Mesenchymal stem cell (in vitro differentiated cells and primary cell): ENCODE measurements around the gene TXNRD1.

Source experiments
- DNase-seq: peaks from one replicate; pipeline ENCODE4 v3.0.0-alpha.2; 2013
- H2AFZ ChIP-seq: one replicate; pipeline ENCODE4 v1.6.1; 2013; ENCODE audit warnings: low read depth, mild to moderate bottlenecking, control low read depth, inconsistent platforms, low read length, moderate library complexity
- H2AK5ac ChIP-seq: 2 replicates; pipeline ENCODE4 v1.6.1; 2013; ENCODE audit warnings: low read length, moderate library complexity, mild to moderate bottlenecking, inconsistent platforms; ENCODE audit not compliant: severe bottlenecking
- H2BK120ac ChIP-seq: one replicate; pipeline ENCODE4 v1.6.1; 2013; ENCODE audit warnings: low read depth, mild to moderate bottlenecking, inconsistent platforms, low read length, moderate library complexity
- H2BK12ac ChIP-seq, 2 experiments: one replicate each; pipeline ENCODE4 v1.6.1; 2013; ENCODE audit warnings: inconsistent platforms in 2 of 2, low read length in 2 of 2, mild to moderate bottlenecking in 2 of 2, moderate library complexity in 2 of 2, control low read depth in 1 of 2
- H2BK15ac ChIP-seq: one replicate; pipeline ENCODE4 v1.6.1; 2013; ENCODE audit warnings: mild to moderate bottlenecking, low read depth, inconsistent platforms; ENCODE audit not compliant: poor library complexity, severe bottlenecking
- H2BK5ac ChIP-seq: 2 replicates; pipeline ENCODE4 v1.6.1; 2013; ENCODE audit warnings: low read depth, mild to moderate bottlenecking, low read length, control low read depth, inconsistent platforms; ENCODE audit not compliant: poor library complexity, severe bottlenecking
- H3K14ac ChIP-seq, 2 experiments: one replicate each; pipeline ENCODE4 v1.6.1; 2013; ENCODE audit warnings: inconsistent platforms in 2 of 2, low read length in 2 of 2, control low read depth in 1 of 2, mild to moderate bottlenecking in 1 of 2, moderate library complexity in 1 of 2
- H3K18ac ChIP-seq, 2 experiments: one replicate each; pipeline ENCODE4 v1.6.1; 2013; ENCODE audit warnings: inconsistent platforms in 2 of 2, low read length in 2 of 2, control low read depth in 1 of 2, low read depth in 1 of 2, mild to moderate bottlenecking in 1 of 2
- H3K23ac ChIP-seq, 2 experiments: one replicate each; pipeline ENCODE4 v1.6.1; 2013; ENCODE audit warnings: inconsistent platforms in 2 of 2, low read length in 2 of 2, mild to moderate bottlenecking in 2 of 2, moderate library complexity in 2 of 2, control low read depth in 1 of 2
- H3K27ac ChIP-seq: 2 replicates; pipeline ENCODE4 v1.5.1; 2013; ENCODE audit warnings: mild to moderate bottlenecking, moderate library complexity, low read length, control low read depth, inconsistent platforms; ENCODE audit not compliant: poor library complexity, severe bottlenecking
- H3K27me3 ChIP-seq, 2 experiments: 2 replicates each; pipeline versions ENCODE4 v1.6.1 to v1.7.0; 2013; ENCODE audit warnings: low read length in 2 of 2, mild to moderate bottlenecking in 2 of 2, moderate library complexity in 2 of 2, control low read depth in 1 of 2, inconsistent platforms in 1 of 2; ENCODE audit not compliant: control insufficient read depth in 1 of 2, insufficient read depth in 1 of 2
- H3K36me3 ChIP-seq, 2 experiments: 2 replicates each; pipeline versions ENCODE4 v1.6.1 to v1.7.0; 2013; ENCODE audit warnings: low read length in 2 of 2, control low read depth in 1 of 2, inconsistent platforms in 1 of 2, low read depth in 1 of 2, mild to moderate bottlenecking in 1 of 2; ENCODE audit not compliant: insufficient read depth in 2 of 2, control insufficient read depth in 1 of 2
- H3K4ac ChIP-seq, 2 experiments: one replicate each; pipeline ENCODE4 v1.6.1; 2013; ENCODE audit warnings: inconsistent platforms in 2 of 2, low read length in 2 of 2, mild to moderate bottlenecking in 2 of 2, moderate library complexity in 2 of 2, control low read depth in 1 of 2, low read depth in 1 of 2
- H3K4me1 ChIP-seq: 2 replicates; pipeline ENCODE4 v1.6.1; 2013; ENCODE audit warnings: low read depth, low read length, control low read depth; ENCODE audit not compliant: control insufficient read depth, insufficient read depth
- H3K4me2 ChIP-seq: 2 replicates; pipeline ENCODE4 v1.6.1; 2013; ENCODE audit warnings: low read length, mild to moderate bottlenecking, inconsistent platforms; ENCODE audit not compliant: poor library complexity, severe bottlenecking
- H3K4me3 ChIP-seq, 2 experiments: 2 replicates each; pipeline versions ENCODE4 v1.5.1 to v1.7.0; 2013; ENCODE audit warnings: low read length in 2 of 2, mild to moderate bottlenecking in 2 of 2, control low read depth in 1 of 2, low read depth in 1 of 2; ENCODE audit not compliant: insufficient read depth in 1 of 2
- H3K79me1 ChIP-seq: replicated peaks from 2 replicates; pipeline ENCODE4 v1.6.1; 2013; ENCODE audit warnings: mild to moderate bottlenecking, control low read depth, low read length, inconsistent platforms; ENCODE audit not compliant: poor library complexity, severe bottlenecking
- H3K9ac ChIP-seq: 2 replicates; pipeline ENCODE4 v1.7.0; 2013; ENCODE audit warnings: mild to moderate bottlenecking, low read length, moderate library complexity
- H3K9me3 ChIP-seq: 2 replicates; pipeline ENCODE4 v1.7.0; 2013; ENCODE audit warnings: mild to moderate bottlenecking, low read length; ENCODE audit not compliant: control insufficient read depth
- H4K8ac ChIP-seq: one replicate; pipeline ENCODE4 v1.6.1; 2013; ENCODE audit warnings: inconsistent platforms, mild to moderate bottlenecking, low read length, moderate library complexity
- H4K91ac ChIP-seq: one replicate; pipeline ENCODE4 v1.6.1; 2013; ENCODE audit warnings: mild to moderate bottlenecking, low read length, inconsistent platforms
- WGBS: methylation state at CpG from one replicate; pipeline ENCODE4 v1.1.7; 2013; ENCODE audit warnings: mixed read lengths; 5-methylcytosine and 5-hydroxymethylcytosine counted together

The TXNRD1 gene

GRCh38 chr12:104358353-104359003, 142.9 kb downstream of the TXNRD1 start:
- no peak overlapping the region for H3K4ac ChIP-seq
- H3K36me3 ChIP-seq: peaks cover 12 to 21% of the 10 kb centered on the region in 2 experiments
- no peak overlapping the region for H3K14ac ChIP-seq
- H2BK15ac ChIP-seq: no peak overlapping the region
- H3K27me3 ChIP-seq: no peaks in the 10 kb centered on the region
- H3K9me3 ChIP-seq: peaks cover 13% of the 10 kb centered on the region
- no peak overlapping the region for H2BK5ac ChIP-seq
- no peak overlapping the region for H2AK5ac ChIP-seq
- no peak overlapping the region for H3K27ac ChIP-seq
- H4K8ac ChIP-seq: no peak overlapping the region
- no peak overlapping the region for H3K4me3 ChIP-seq
- DNase-seq: peak; percentile 47
- no peak overlapping the region for H3K18ac ChIP-seq
- no peaks in the 10 kb centered on the region for H3K79me1 ChIP-seq
- H3K4me2 ChIP-seq: no peak overlapping the region
- no peak overlapping the region for H4K91ac ChIP-seq
- H3K23ac ChIP-seq: no peak overlapping the region
- no peak overlapping the region for H2BK120ac ChIP-seq
- 88% methylated on average over 5 of the region's 5 CpGs for WGBS
- H3K4me1 ChIP-seq: peaks cover 2% of the 10 kb centered on the region
- no peak overlapping the region for H2BK12ac ChIP-seq
- no peak overlapping the region for H3K9ac ChIP-seq
- no peak overlapping the region for H2AFZ ChIP-seq

GRCh38 chr12:104359216-104359615, 143.6 kb downstream of the TXNRD1 start:
- DNase-seq: no peak
- Histone ChIP-seq H3K36me3 (peaks cover 9 to 14% of the 10 kb centered on the region in 2 experiments), H3K9ac (no peak overlapping the region), H3K4me1 (peaks cover 2% of the 10 kb centered on the region), H3K14ac (no peak overlapping the region), H3K4me3 (no peak overlapping the region), H4K91ac (no peak overlapping the region), H2AK5ac (no peak overlapping the region), H2BK5ac (no peak overlapping the region), H3K9me3 (peaks cover 13% of the 10 kb centered on the region), H3K27ac (no peak overlapping the region), H3K79me1 (no peaks in the 10 kb centered on the region), H3K4me2 (no peak overlapping the region), H2AFZ (no peak overlapping the region), H3K27me3 (no peaks in the 10 kb centered on the region), H3K23ac (no peak overlapping the region), H2BK120ac (no peak overlapping the region), H4K8ac (no peak overlapping the region), H3K18ac (no peak overlapping the region), H2BK12ac (no peak overlapping the region), H2BK15ac (no peak overlapping the region), H3K4ac (no peak overlapping the region)
- WGBS: over 99% methylated on average over 10 of the region's 10 CpGs

GRCh38 chr12:104360157-104360556, 144.6 kb downstream of the TXNRD1 start:
- H3K4me1 ChIP-seq: peaks cover 2% of the 10 kb centered on the region
- no peaks in the 10 kb centered on the region for H3K79me1 ChIP-seq
- no peak overlapping the region for H3K4me3 ChIP-seq
- H2BK15ac ChIP-seq: no peak overlapping the region
- H2BK12ac ChIP-seq: no peak overlapping the region
- H2AFZ ChIP-seq: no peak overlapping the region
- no peak overlapping the region for H3K23ac ChIP-seq
- no peak overlapping the region for H4K8ac ChIP-seq
- H3K27me3 ChIP-seq: no peaks in the 10 kb centered on the region
- no peak overlapping the region for H2AK5ac ChIP-seq
- peaks cover 13% of the 10 kb centered on the region for H3K9me3 ChIP-seq
- DNase-seq: no peak
- no peak overlapping the region for H2BK120ac ChIP-seq
- no peak overlapping the region for H2BK5ac ChIP-seq
- no peak overlapping the region for H3K14ac ChIP-seq
- WGBS: 100% methylated on average over 1 of the region's 3 CpGs
- H3K27ac ChIP-seq: no peak overlapping the region
- peaks cover 5 to 6% of the 10 kb centered on the region in 2 experiments for H3K36me3 ChIP-seq
- no peak overlapping the region for H3K4me2 ChIP-seq
- H3K9ac ChIP-seq: no peak overlapping the region
- no peak overlapping the region for H3K4ac ChIP-seq
- no peak overlapping the region for H3K18ac ChIP-seq
- no peak overlapping the region for H4K91ac ChIP-seq

- no peak overlapping the region for H2BK120ac ChIP-seq
- no peaks in the 10 kb centered on the region for H3K79me1 ChIP-seq
- peaks cover 13% of the 10 kb centered on the region for H3K9me3 ChIP-seq
- peaks cover 0 to 3% of the 10 kb centered on the region in 2 experiments for H3K36me3 ChIP-seq
- no peak overlapping the region for H2BK5ac ChIP-seq
- H4K91ac ChIP-seq: no peak overlapping the region
- no peak overlapping the region for H3K4me3 ChIP-seq
- no peak overlapping the region for H2BK15ac ChIP-seq
- no peak for DNase-seq
- no peak overlapping the region for H2AK5ac ChIP-seq
- H3K4ac ChIP-seq: no peak overlapping the region
- 85% methylated on average over 5 of the region's 5 CpGs for WGBS
- no peak overlapping the region for H3K14ac ChIP-seq
- H4K8ac ChIP-seq: no peak overlapping the region
- no peak overlapping the region for H3K27ac ChIP-seq
- no peaks in the 10 kb centered on the region for H3K27me3 ChIP-seq
- H3K18ac ChIP-seq: no peak overlapping the region
- no peak overlapping the region for H3K4me2 ChIP-seq
- peaks cover 2% of the 10 kb centered on the region for H3K4me1 ChIP-seq
- H2AFZ ChIP-seq: no peak overlapping the region
- no peak overlapping the region for H3K9ac ChIP-seq
- no peak overlapping the region for H2BK12ac ChIP-seq
- no peak overlapping the region for H3K23ac ChIP-seq
Measured at GRCh38 chr12:104360983-104361707, 145.6 kb downstream of the TXNRD1 start.
